AG04449 (cell line): ENCODE data around the gene NUP210.

Source experiments
- CTCF ChIA-PET: fragments of 350-600 bp; formaldehyde crosslinking; extraction: SDS; loops from one replicate; lab custom pipeline; 2021; ENCODE audit warnings: antibody characterized with exemption; lab: Yijun Ruan, JAX
- POLR2A ChIA-PET: fragments of 400-600, 350-600 bp; formaldehyde crosslinking; extraction: SDS; loops from one replicate; lab custom pipeline; 2020; ENCODE audit warnings: antibody characterized with exemption, inconsistent platforms; lab: Yijun Ruan, JAX
- DNase-seq: peaks from one replicate; pipeline ENCODE4 v3.0.0-alpha.2; 2010; ENCODE audit warnings: low read depth, low spot score
- H3K4me3 ChIP-seq: 2 replicates; pipeline ENCODE4 v1.5.1; 2011; ENCODE audit warnings: low read depth, mild to moderate bottlenecking, control low read depth, low read length
- CTCF ChIP-seq: IDR thresholded peaks from one replicate; pipeline ENCODE4 v1.5.1; 2011; ENCODE audit warnings: mild to moderate bottlenecking, moderate library complexity, low read length, control low read depth, inconsistent platforms; ENCODE audit not compliant: insufficient read depth; ENCODE audit errors: missing control alignments

The NUP210 gene

GRCh38 chr3:13420045-13420830 lies at the start of gene NUP210:
TSS of gene NUP210 (minus strand) at chr3:13420322. CDS start at chr3:13420226, 96 bp downstream.
- no peak for DNase-seq
- no peak within 1 kb of the TSS for H3K4me3 ChIP-seq
- ChIA-PET POLR2A (no interaction called here), CTCF (no interaction called here)
- TF ChIP-seq CTCF = no peak

GRCh38 chr3:13466781-13467180 lies 46.7 kb upstream of the NUP210 start:
- no peak for DNase-seq
- no peak overlapping the region for H3K4me3 ChIP-seq
- ChIA-PET POLR2A (no interaction called here), CTCF (interaction anchor here (1.2 to 2.7 kb wide), 4 partner anchors 11 to 192 kb away, joined by 3 to 13 read pairs (median 4); no protein-coding TSS in a partner anchor)
- no peak for TF ChIP-seq CTCF

- no peak for DNase-seq
- H3K4me3 ChIP-seq = no peak overlapping the region
- no peak for TF ChIP-seq CTCF
- POLR2A ChIA-PET = no interaction called here
- CTCF ChIA-PET = interaction anchor here (1.0 to 5.0 kb wide), 2 partner anchors 12 to 373 kb away, joined by 5 to 40 read pairs; no protein-coding TSS in a partner anchor
Measured at GRCh38 chr3:13465236-13465873, 45.2 kb upstream of the NUP210 start.

- no peak overlapping the region for H3K4me3 ChIP-seq
- TF ChIP-seq CTCF = no peak
- DNase-seq = no peak
- ChIA-PET CTCF (interaction anchor here (0.9 to 5.9 kb wide), 5 partner anchors 11 to 372 kb away, joined by 3 to 40 read pairs (median 11); no protein-coding TSS in a partner anchor), POLR2A (interaction anchor here (0.6 kb wide), 1 partner anchor 315 kb away, joined by 3 read pairs; no protein-coding TSS in a partner anchor)
Measured at GRCh38 chr3:13463618-13464400, 43.7 kb upstream of the NUP210 start.

GRCh38 chr3:13462822-13463221 lies 42.7 kb upstream of the NUP210 start:
- ChIA-PET POLR2A (no interaction called here), CTCF (interaction anchor here (0.9 to 5.9 kb wide), 6 partner anchors 9 to 371 kb away, joined by 3 to 40 read pairs (median 8); no protein-coding TSS in a partner anchor)
- no peak for DNase-seq
- no peak for TF ChIP-seq CTCF
- no peak overlapping the region for H3K4me3 ChIP-seq
